H1 (cell line): ENCODE measurements around the gene INHBC. TPM values are rescaled to one million over a fixed set of nuclear protein-coding genes. Genes with fewer than 3 reads are reported as not detected.

Experiments used
- CTCF ChIA-PET: fragments of 300-600 bp; sonication (Branson Sonifier 250); formaldehyde crosslinking; loops from one replicate; lab custom pipeline; 2021; ENCODE audit not compliant: partially characterized antibody; lab: Charles Lee
- POLR2A ChIA-PET: fragments of 300-600 bp; sonication (Branson Sonifier 250); formaldehyde crosslinking; loops from one replicate; lab custom pipeline; 2021; ENCODE audit warnings: inconsistent platforms; ENCODE audit not compliant: partially characterized antibody; lab: Charles Lee
- DNase-seq, 2 experiments: peaks; one replicate each; pipeline versions ENCODE4 v3.0.0 to v3.0.0-alpha.2; 2010 to 2022; ENCODE audit warnings: low spot score in 2 of 2, low read depth in 1 of 2, mixed read lengths in 1 of 2
- FAIRE-seq: peaks from 2 replicates; lab custom pipeline; 2011; peaks lifted over from hg19 to GRCh38; lab: Jason Lieb, UNC
- H2AFZ ChIP-seq: 2 replicates; pipeline ENCODE4 v1.8.1; 2012; ENCODE audit warnings: low read length, inconsistent platforms
- H2AK5ac ChIP-seq: 2 replicates; pipeline ENCODE4 v1.6.1; 2013; ENCODE audit warnings: low read depth, low read length
- H2BK120ac ChIP-seq: replicated peaks from 2 replicates; pipeline ENCODE3; 2013; ENCODE audit warnings: low read depth, low read length, inconsistent platforms
- H2BK12ac ChIP-seq: 2 replicates; pipeline ENCODE4 v1.6.1; 2013; ENCODE audit warnings: low read depth, low read length
- H2BK15ac ChIP-seq: 2 replicates; pipeline ENCODE4 v1.6.1; 2013; ENCODE audit warnings: low read length
- H2BK20ac ChIP-seq: 2 replicates; pipeline ENCODE4 v1.6.1; 2013; ENCODE audit warnings: low read length
- H2BK5ac ChIP-seq: 2 replicates; pipeline ENCODE4 v1.6.1; 2013; ENCODE audit warnings: low read depth, low read length
- H3K14ac ChIP-seq: 2 replicates; pipeline ENCODE4 v1.6.1; 2013; ENCODE audit warnings: inconsistent platforms; ENCODE audit not compliant: insufficient read length
- H3K18ac ChIP-seq: 2 replicates; pipeline ENCODE4 v1.6.1; 2013; ENCODE audit warnings: low read length; ENCODE audit errors: extremely low read depth
- H3K23ac ChIP-seq: 2 replicates; pipeline ENCODE4 v1.6.1; 2013; ENCODE audit warnings: inconsistent platforms; ENCODE audit not compliant: insufficient read length
- H3K23me2 ChIP-seq: 2 replicates; pipeline ENCODE4 v1.6.1; 2013; ENCODE audit warnings: low read depth, low read length
- H3K27ac ChIP-seq: 2 replicates; pipeline ENCODE4 v1.6.1; 2011; ENCODE audit warnings: low read depth, low read length, inconsistent platforms
- H3K27me3 ChIP-seq, 4 experiments: replicated peaks in 1 of 4; 1 replicate in 1 of 4; 2 replicates in 3 of 4; pipeline versions ENCODE4 v1.6.1 to v1.8.1; 2011 to 2013; ENCODE audit warnings: low read length in 3 of 4, mild to moderate bottlenecking in 3 of 4, inconsistent platforms in 2 of 4, mixed read lengths in 2 of 4, moderate library complexity in 1 of 4; ENCODE audit not compliant: control insufficient read depth in 3 of 4, insufficient read depth in 3 of 4; ENCODE audit errors: extremely low read depth in 1 of 4
- H3K36me3 ChIP-seq, 4 experiments: 2 replicates each; pipeline versions ENCODE4 v1.6.1 to v1.8.1; 2011 to 2013; ENCODE audit warnings: mild to moderate bottlenecking in 4 of 4, low read length in 3 of 4, moderate library complexity in 2 of 4, control low read depth in 1 of 4, inconsistent platforms in 1 of 4; ENCODE audit not compliant: insufficient read depth in 4 of 4, control insufficient read depth in 2 of 4
- H3K4ac ChIP-seq: replicated peaks from 2 replicates; pipeline ENCODE3; 2013; ENCODE audit warnings: low read length, low read depth, mixed read lengths, inconsistent platforms; ENCODE audit not compliant: insufficient read length
- H3K4me1 ChIP-seq, 4 experiments: replicated peaks in 1 of 4; 1 replicate in 1 of 4; 2 replicates in 3 of 4; pipeline versions ENCODE4 v1.6.1 to v1.8.1; 2011 to 2013; ENCODE audit warnings: low read length in 3 of 4, inconsistent platforms in 2 of 4, mixed read lengths in 1 of 4; ENCODE audit not compliant: insufficient read depth in 4 of 4, control insufficient read depth in 3 of 4
- H3K4me2 ChIP-seq, 2 experiments: 2 replicates each; pipeline versions ENCODE4 v1.6.1 to v1.8.1; 2011 to 2013; ENCODE audit warnings: low read depth in 2 of 2, low read length in 2 of 2, control low read depth in 1 of 2, inconsistent platforms in 1 of 2, mild to moderate bottlenecking in 1 of 2; ENCODE audit not compliant: insufficient read depth in 1 of 2
- H3K4me3 ChIP-seq, 4 experiments: fragments of 200-600, 300-600 bp in 1 of 4; sonication (generic), shearing (Covaris generic), sonication (Bioruptor Twin) in 1 of 4; 2 replicates each; pipeline versions ENCODE4 v1.5.1 to v1.8.1; 2011 to 2016; ENCODE audit warnings: low read length in 4 of 4, low read depth in 3 of 4, control low read depth in 2 of 4, inconsistent platforms in 2 of 4, mild to moderate bottlenecking in 2 of 4, mixed read lengths in 1 of 4, moderate library complexity in 1 of 4; ENCODE audit not compliant: insufficient read depth in 2 of 4; ENCODE audit errors: extremely low read depth in 1 of 4
- H3K56ac ChIP-seq: replicated peaks from 2 replicates; pipeline ENCODE3; 2013; ENCODE audit warnings: low read depth, mild to moderate bottlenecking, mixed read lengths, low read length, inconsistent platforms; ENCODE audit not compliant: insufficient read length
- H3K79me1 ChIP-seq: 2 replicates; pipeline ENCODE4 v1.6.1; 2013; ENCODE audit warnings: low read depth, low read length, control low read depth
- H3K79me2 ChIP-seq, 2 experiments: 2 replicates each; pipeline versions ENCODE4 v1.6.1 to v1.8.1; 2012 to 2013; ENCODE audit warnings: low read length in 2 of 2, mild to moderate bottlenecking in 2 of 2, inconsistent platforms in 1 of 2; ENCODE audit not compliant: insufficient read depth in 2 of 2, control insufficient read depth in 1 of 2
- H3K9ac ChIP-seq, 4 experiments: replicated peaks in 1 of 4; 1 replicate in 1 of 4; 2 replicates in 3 of 4; pipeline versions ENCODE4 v1.6.1 to v1.8.1; 2011 to 2013; ENCODE audit warnings: low read depth in 3 of 4, low read length in 3 of 4, control low read depth in 2 of 4, mild to moderate bottlenecking in 2 of 4, moderate library complexity in 2 of 4, inconsistent platforms in 1 of 4; ENCODE audit errors: extremely low read depth in 1 of 4
- H3K9me3 ChIP-seq, 2 experiments: 2 replicates each; pipeline versions ENCODE4 v1.6.1 to v1.8.1; 2012 to 2013; ENCODE audit warnings: mild to moderate bottlenecking in 2 of 2, moderate library complexity in 2 of 2, control low read depth in 1 of 2, inconsistent platforms in 1 of 2, low read depth in 1 of 2, low read length in 1 of 2, mixed read lengths in 1 of 2; ENCODE audit not compliant: insufficient read depth in 2 of 2
- H4K20me1 ChIP-seq, 2 experiments: replicated peaks in 1 of 2; 2 replicates each; pipeline versions ENCODE3 to v1.8.1; 2011 to 2013; ENCODE audit warnings: inconsistent platforms in 2 of 2, low read length in 2 of 2, mild to moderate bottlenecking in 1 of 2; ENCODE audit not compliant: insufficient read depth in 2 of 2, control insufficient read depth in 1 of 2
- H4K5ac ChIP-seq: 2 replicates; pipeline ENCODE4 v1.6.1; 2013; ENCODE audit warnings: low read length, low read depth, mixed read lengths, inconsistent platforms; ENCODE audit not compliant: insufficient read length
- H4K8ac ChIP-seq: 2 replicates; pipeline ENCODE4 v1.8.0; 2013; ENCODE audit warnings: mild to moderate bottlenecking, moderate library complexity, low read length, inconsistent platforms; ENCODE audit not compliant: insufficient read depth; ENCODE audit errors: extremely low read depth
- H4K91ac ChIP-seq: replicated peaks from 2 replicates; pipeline ENCODE3; 2013; ENCODE audit warnings: low read length, mixed read lengths, inconsistent platforms; ENCODE audit not compliant: insufficient read length
- HDAC2 ChIP-seq, 2 experiments: fragments of 300-600 bp in 1 of 2; sonication (generic) in 1 of 2; IDR thresholded peaks; 2 replicates each; pipeline ENCODE4 v1.6.1; 2011 to 2012; ENCODE audit warnings: low read depth in 2 of 2, low read length in 2 of 2, mild to moderate bottlenecking in 2 of 2, moderate library complexity in 2 of 2, borderline replicate concordance in 1 of 2, inconsistent platforms in 1 of 2
- JUND ChIP-seq: IDR thresholded peaks from 2 replicates; pipeline ENCODE4 v1.6.1; 2011; ENCODE audit warnings: mild to moderate bottlenecking, improper control_type of control experiment, low read length
- POLR2AphosphoS5 ChIP-seq: IDR thresholded peaks from 2 replicates; pipeline ENCODE4 v1.6.1; 2011; ENCODE audit warnings: low read depth, low read length
- RAD21 ChIP-seq, 2 experiments: IDR thresholded peaks in 1 of 2; conservative IDR thresholded peaks in 1 of 2; 2 replicates each; pipeline ENCODE4 v1.6.1; 2011; ENCODE audit warnings: low read depth in 2 of 2, low read length in 2 of 2, improper control_type of control experiment in 1 of 2, inconsistent platforms in 1 of 2, mild to moderate bottlenecking in 1 of 2, moderate library complexity in 1 of 2
- polyA plus RNA-seq, 7 experiments: library from polyadenylated mRNA; depleted of rRNA in 3 of 7; stranded (reverse) in 5 of 7; unstranded in 2 of 7; fragments of >200 nt in 5 of 7; fragments of 200-250 nt in 2 of 7; gene quantifications; 1 replicate in 5 of 7; 2 replicates in 1 of 7; 4 replicates in 1 of 7; pipeline versions ENCODE4 v1.2.1 to v1.2.3, GENCODE V29; 2011 to 2013; ENCODE audit warnings: missing spikeins in 2 of 7, mixed read lengths in 2 of 7
- total RNA-seq: library from RNA; stranded (reverse); fragmentation: NEBNext Ultra II Directional; extraction: Animal tissue kit (Norgen Biotek cat#: 25700); gene quantifications from 2 replicates; pipeline ENCODE4 v1.2.1, GENCODE V29; 2021

Gene INHBC
- total and polyA plus RNA-seq, 2 of the 8 experiments (the other 6 are each of a cell fraction or from before 2014, with no cell fraction given) = 0.15 TPM; not detected in 1

GRCh38 chr12:57485695-57486094 lies 51.1 kb downstream of the INHBC start:
- Histone ChIP-seq H3K14ac (no peak overlapping the region), H2BK15ac (no peak overlapping the region), H3K23ac (no peak overlapping the region), H3K4ac (no peak overlapping the region), H3K4me1 (peaks cover 0 to 7% (median 2%) of the 10 kb centered on the region in 4 experiments; a peak in 6 of 7 replicates), H3K79me2 (peaks cover 14 to 25% of the 10 kb centered on the region in 2 experiments), H4K5ac (no peak overlapping the region), H3K56ac (no peak overlapping the region), H3K18ac (no peak overlapping the region), H2AFZ (no peak overlapping the region), H3K27ac (no peak overlapping the region), H3K27me3 (no peaks in the 10 kb centered on the region), H3K36me3 (peaks cover 5 to 19% (median 17%) of the 10 kb centered on the region in 4 experiments), H3K4me3 (no peak overlapping the region), H3K23me2 (peaks cover 5% of the 10 kb centered on the region; the same call in 1 of the 2 replicates), H4K20me1 (no peaks in the 10 kb centered on the region), H2BK20ac (no peak overlapping the region), H2BK12ac (no peak overlapping the region), H2BK5ac (no peak overlapping the region), H2AK5ac (no peak overlapping the region), H4K91ac (no peak overlapping the region), H3K9me3 (no peaks in the 10 kb centered on the region), H3K4me2 (no peak overlapping the region), H3K9ac (no peak overlapping the region), H3K79me1 (peaks cover 8% of the 10 kb centered on the region; the same call in 1 of the 2 replicates), H4K8ac (no peak overlapping the region), H2BK120ac (no peak overlapping the region)
- POLR2A ChIA-PET = no interaction called here
- FAIRE-seq (no peak), DNase-seq (no peak)
- CTCF ChIA-PET = interaction anchor here (0.7 to 25.1 kb wide), 5 partner anchors 10 to 260 kb away, joined by 3 to 441 read pairs (median 4); partner anchors contain the start of genes GLI1 and INHBE
- no peak for TF ChIP-seq RAD21 (IDR thresholded peaks at IDR 0.05 in 1 of 2, conservative IDR thresholded peaks at IDR 0.05 in 1 of 2; ENCODE audit: low read depth in 2 of 2, low read length in 2 of 2)
- TF ChIP-seq JUND = no peak
- TF ChIP-seq POLR2AphosphoS5 = no peak
- no peak for TF ChIP-seq HDAC2 (IDR thresholded peaks at IDR 0.05; ENCODE audit: borderline replicate concordance in 1 of 2, low read depth in 2 of 2, low read length in 2 of 2)
